ENCODE measurements around the gene PIGZ.

Gene PIGZ

GRCh38 chr3:196988241-196989029, 19.8 kb upstream of the PIGZ start:
- DNase-seq (ENCODE audit: low read depth): no peak
- TF ChIP-seq CTCF (conservative IDR thresholded peaks at IDR 0.05; ENCODE audit: control insufficient read depth, insufficient read depth, low read depth, low read length): peak; percentile 1
- no peak overlapping the region for H3K4me3 ChIP-seq (ENCODE audit: control insufficient read depth, low read depth, low read length)

- H3K4me3 ChIP-seq (ENCODE audit: control insufficient read depth, low read depth, low read length): no peak overlapping the region
- no peak for DNase-seq (ENCODE audit: low read depth)
- TF ChIP-seq CTCF (conservative IDR thresholded peaks at IDR 0.05; ENCODE audit: control insufficient read depth, insufficient read depth, low read depth, low read length): no peak
These were observed 18.4 kb upstream of the PIGZ start for GRCh38 chr3:196987022-196987421.

- DNase-seq (ENCODE audit: low read depth): no peak
- peak; percentile 11 for TF ChIP-seq CTCF (conservative IDR thresholded peaks at IDR 0.05; ENCODE audit: control insufficient read depth, insufficient read depth, low read depth, low read length)
- no peak overlapping the region for H3K4me3 ChIP-seq (ENCODE audit: control insufficient read depth, low read depth, low read length)
These were observed 17.6 kb upstream of the PIGZ start for GRCh38 chr3:196985954-196986885.

- no peak for DNase-seq (ENCODE audit: low read depth)
- no peak for TF ChIP-seq CTCF (conservative IDR thresholded peaks at IDR 0.05; ENCODE audit: control insufficient read depth, insufficient read depth, low read depth, low read length)
These were observed 16.7 kb upstream of the PIGZ start for GRCh38 chr3:196985298-196985697.

GRCh38 chr3:196983186-196983585, 14.6 kb upstream of the PIGZ start:
- no peak overlapping the region for H3K4me3 ChIP-seq (ENCODE audit: control insufficient read depth, low read depth, low read length)
- TF ChIP-seq CTCF (conservative IDR thresholded peaks at IDR 0.05; ENCODE audit: control insufficient read depth, insufficient read depth, low read depth, low read length): no peak
- no peak for DNase-seq (ENCODE audit: low read depth)

More at GRCh38 chr3:196985298-196985697, 16.7 kb upstream of the PIGZ start:
- H3K4me3 ChIP-seq (ENCODE audit: control insufficient read depth, low read depth, low read length): no peak overlapping the region

GRCh38 chr3:196981657-196982056, 13.0 kb upstream of the PIGZ start:
- no peak for TF ChIP-seq CTCF (conservative IDR thresholded peaks at IDR 0.05; ENCODE audit: control insufficient read depth, insufficient read depth, low read depth, low read length)
- DNase-seq (ENCODE audit: low read depth): no peak
- H3K4me3 ChIP-seq (ENCODE audit: control insufficient read depth, low read depth, low read length): no peak overlapping the region
